ENCODE data around the gene TXK.

DNA sequence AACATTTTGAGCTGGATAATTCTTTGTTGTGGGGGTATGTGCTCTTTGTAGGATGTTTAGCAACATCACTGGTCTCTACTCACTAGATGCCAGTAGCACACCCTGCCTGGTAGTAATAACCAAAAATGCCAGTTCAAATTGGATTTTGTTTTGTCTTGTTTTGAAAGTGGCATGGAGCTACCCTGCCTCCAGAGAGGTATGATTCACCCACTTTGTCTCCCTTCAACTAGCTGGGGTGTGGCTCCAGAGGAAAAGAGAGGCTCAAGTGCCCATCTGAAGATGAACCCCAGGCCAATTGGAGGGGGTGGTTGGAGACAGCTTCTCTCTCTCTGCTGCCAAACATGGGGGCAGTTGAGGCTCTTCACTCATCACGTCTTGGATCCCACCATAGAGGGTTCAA lies 83.0 kb downstream of the TXK start:
- TF ChIP-seq, protein P1, sequence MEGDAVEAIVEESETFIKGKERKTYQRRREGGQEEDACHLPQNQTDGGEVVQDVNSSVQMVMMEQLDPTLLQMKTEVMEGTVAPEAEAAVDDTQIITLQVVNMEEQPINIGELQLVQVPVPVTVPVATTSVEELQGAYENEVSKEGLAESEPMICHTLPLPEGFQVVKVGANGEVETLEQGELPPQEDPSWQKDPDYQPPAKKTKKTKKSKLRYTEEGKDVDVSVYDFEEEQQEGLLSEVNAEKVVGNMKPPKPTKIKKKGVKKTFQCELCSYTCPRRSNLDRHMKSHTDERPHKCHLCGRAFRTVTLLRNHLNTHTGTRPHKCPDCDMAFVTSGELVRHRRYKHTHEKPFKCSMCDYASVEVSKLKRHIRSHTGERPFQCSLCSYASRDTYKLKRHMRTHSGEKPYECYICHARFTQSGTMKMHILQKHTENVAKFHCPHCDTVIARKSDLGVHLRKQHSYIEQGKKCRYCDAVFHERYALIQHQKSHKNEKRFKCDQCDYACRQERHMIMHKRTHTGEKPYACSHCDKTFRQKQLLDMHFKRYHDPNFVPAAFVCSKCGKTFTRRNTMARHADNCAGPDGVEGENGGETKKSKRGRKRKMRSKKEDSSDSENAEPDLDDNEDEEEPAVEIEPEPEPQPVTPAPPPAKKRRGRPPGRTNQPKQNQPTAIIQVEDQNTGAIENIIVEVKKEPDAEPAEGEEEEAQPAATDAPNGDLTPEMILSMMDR (IDR thresholded peaks at IDR 0.05): no peak
- TF ChIP-seq POLR2A (IDR thresholded peaks at IDR 0.05): no peak
